SK-N-SH (cell line): ENCODE data around the gene TNNT3. TPM values are rescaled to one million over a fixed set of nuclear protein-coding genes. Genes with fewer than 3 reads are reported as not detected.

ENCODE experiments used
- CTCF ChIA-PET: fragments of 300-600, 350-600 bp; formaldehyde crosslinking; extraction: SDS; loops from one replicate; lab custom pipeline; 2021; lab: Yijun Ruan, JAX
- POLR2A ChIA-PET: fragments of 350-600 bp; sonication (Branson Sonifier 250); formaldehyde crosslinking; extraction: SDS; loops from one replicate; lab custom pipeline; 2020; ENCODE audit warnings: antibody characterized with exemption, inconsistent platforms; lab: Yijun Ruan, JAX
- DNase-seq: peaks from one replicate; pipeline ENCODE4 v3.0.0; 2012
- H2AFZ ChIP-seq: fragments of 200-600 bp; sonication (generic); 2 replicates; pipeline ENCODE4 v1.8.1; 2016; ENCODE audit warnings: antibody characterized with exemption, mild to moderate bottlenecking, low read depth
- H3F3A ChIP-seq: fragments of 200-600 bp; sonication (generic); replicated peaks from 2 replicates; pipeline ENCODE3; 2016; ENCODE audit warnings: antibody characterized with exemption, mild to moderate bottlenecking; ENCODE audit not compliant: insufficient read depth
- H3K27ac ChIP-seq, 2 experiments: fragments of 200-500 bp in 1 of 2; fragments of 200-600 bp in 1 of 2; sonication (Bioruptor generic) in 1 of 2; sonication (generic), shearing (Covaris generic) in 1 of 2; 2 replicates each; pipeline versions ENCODE4 v1.5.1 to v1.6.1; 2014 to 2016; ENCODE audit warnings: low read depth in 2 of 2, inconsistent platforms in 1 of 2, low read length in 1 of 2, mild to moderate bottlenecking in 1 of 2, mixed read lengths in 1 of 2
- H3K27me3 ChIP-seq: fragments of 200-600 bp; sonication (generic), shearing (Covaris generic); 2 replicates; pipeline ENCODE4 v1.6.1; 2016; ENCODE audit warnings: mixed run types; ENCODE audit not compliant: insufficient read depth
- H3K36me3 ChIP-seq, 2 experiments: fragments of 200-500 bp in 1 of 2; fragments of 200-600 bp in 1 of 2; sonication (Bioruptor generic) in 1 of 2; sonication (generic) in 1 of 2; replicated peaks in 1 of 2; 2 replicates each; pipeline versions ENCODE3 to v1.5.1; 2014 to 2016; ENCODE audit warnings: low read length in 1 of 2, mild to moderate bottlenecking in 1 of 2; ENCODE audit not compliant: insufficient read depth in 2 of 2, control insufficient read depth in 1 of 2
- H3K4me1 ChIP-seq, 2 experiments: fragments of 200-500 bp in 1 of 2; fragments of 200-600 bp in 1 of 2; sonication (Bioruptor generic) in 1 of 2; sonication (generic), shearing (Covaris generic) in 1 of 2; 2 replicates each; pipeline versions ENCODE4 v1.5.1 to v1.6.1; 2014 to 2016; ENCODE audit warnings: low read depth in 1 of 2, low read length in 1 of 2, mixed run types in 1 of 2; ENCODE audit not compliant: insufficient read depth in 2 of 2, control insufficient read depth in 1 of 2
- H3K4me2 ChIP-seq: fragments of 200-600 bp; sonication (generic), shearing (Covaris generic); 2 replicates; pipeline ENCODE4 v1.6.1; 2017; ENCODE audit warnings: mixed run types
- H3K4me3 ChIP-seq, 2 experiments: fragments of 200-500 bp in 1 of 2; fragments of 200-600 bp in 1 of 2; sonication (Bioruptor generic) in 1 of 2; sonication (generic), shearing (Covaris generic) in 1 of 2; 2 replicates each; pipeline versions ENCODE4 v1.5.1 to v1.8.1; 2014 to 2016; ENCODE audit warnings: low read depth in 2 of 2, inconsistent platforms in 1 of 2, low read length in 1 of 2, mild to moderate bottlenecking in 1 of 2, mixed read lengths in 1 of 2, moderate library complexity in 1 of 2
- H3K79me2 ChIP-seq: fragments of 200-600 bp; sonication (generic); 2 replicates; pipeline ENCODE4 v1.8.1; 2017; ENCODE audit warnings: mild to moderate bottlenecking; ENCODE audit not compliant: insufficient read depth
- H3K9ac ChIP-seq: fragments of 200-600 bp; sonication (generic); 2 replicates; pipeline ENCODE4 v1.6.1; 2017; ENCODE audit warnings: mixed run types
- H3K9me2 ChIP-seq: fragments of 200-600 bp; sonication (generic); 2 replicates; pipeline ENCODE4 v1.6.1; 2017; ENCODE audit warnings: mixed run types
- H3K9me3 ChIP-seq: fragments of 200-600 bp; sonication (generic); 2 replicates; pipeline ENCODE4 v1.6.1; 2017; ENCODE audit warnings: mixed run types, mild to moderate bottlenecking, moderate library complexity
- H4K20me1 ChIP-seq: fragments of 200-600 bp; sonication (generic); 2 replicates; pipeline ENCODE4 v1.6.1; 2017; ENCODE audit warnings: mild to moderate bottlenecking, mixed run types; ENCODE audit not compliant: insufficient read depth
- CHD2 ChIP-seq: fragments of 150-350 bp; IDR thresholded peaks from 2 replicates; pipeline ENCODE4 v1.6.1; 2018; ENCODE audit warnings: low read length; ENCODE audit not compliant: partially characterized antibody
- ELF1 ChIP-seq: IDR thresholded peaks from 2 replicates; pipeline ENCODE4 v1.4.0; 2012
- EP300 ChIP-seq, 2 experiments: IDR thresholded peaks; 2 replicates each; pipeline versions ENCODE4 v1.4.0 to v1.6.1; 2012; ENCODE audit warnings: borderline replicate concordance in 1 of 2, low read depth in 1 of 2, low read length in 1 of 2
- FOXM1 ChIP-seq: IDR thresholded peaks from 2 replicates; pipeline ENCODE4 v1.4.0; 2012; ENCODE audit warnings: low read depth, mild to moderate bottlenecking
- GATA2 ChIP-seq: sonication (generic); formaldehyde crosslinking; IDR thresholded peaks from 2 replicates; pipeline ENCODE4 v1.5.0; 2020; ENCODE audit warnings: mild to moderate bottlenecking, missing genetic modification reagents
- JUND ChIP-seq: IDR thresholded peaks from 2 replicates; pipeline ENCODE4 v1.4.0; 2012
- MEF2A ChIP-seq: IDR thresholded peaks from 2 replicates; pipeline ENCODE4 v1.4.0; 2012; ENCODE audit warnings: low read depth, borderline replicate concordance
- MXI1 ChIP-seq: IDR thresholded peaks from 2 replicates; pipeline ENCODE4 v1.6.1; 2012; ENCODE audit warnings: mild to moderate bottlenecking, low read depth, low read length, improper control_type of control experiment
- NFIC ChIP-seq: IDR thresholded peaks from 2 replicates; pipeline ENCODE4 v1.4.0; 2012; ENCODE audit warnings: borderline replicate concordance
- NRF1 ChIP-seq: IDR thresholded peaks from 2 replicates; pipeline ENCODE4 v1.6.1; 2012; ENCODE audit warnings: low read depth, mild to moderate bottlenecking, low read length
- POLR2AphosphoS5 ChIP-seq: IDR thresholded peaks from 2 replicates; pipeline ENCODE4 v1.6.1; 2012; ENCODE audit warnings: low read depth, low read length
- RAD21 ChIP-seq: IDR thresholded peaks from 2 replicates; pipeline ENCODE4 v1.6.1; 2012; ENCODE audit warnings: mild to moderate bottlenecking, low read length
- RFX5 ChIP-seq: IDR thresholded peaks from 2 replicates; pipeline ENCODE4 v1.6.1; 2012; ENCODE audit warnings: mild to moderate bottlenecking, improper control_type of control experiment, low read length
- TAF1 ChIP-seq: IDR thresholded peaks from 2 replicates; pipeline ENCODE4 v1.6.1; 2012; ENCODE audit warnings: low read depth, mild to moderate bottlenecking, low read length, moderate library complexity, borderline replicate concordance
- YY1 ChIP-seq: IDR thresholded peaks from 2 replicates; pipeline ENCODE4 v1.4.0; 2012; ENCODE audit warnings: low read depth, mild to moderate bottlenecking
- WGBS: methylation state at CpG from one replicate; pipeline ENCODE4 v1.1.6; 2017; ENCODE audit warnings: low lambda C conversion rate; 5-methylcytosine and 5-hydroxymethylcytosine counted together
- polyA plus RNA-seq, 3 experiments: library from polyadenylated mRNA; depleted of rRNA; stranded (reverse); fragments of >200 nt; gene quantifications; 2 replicates each; pipeline ENCODE4 v1.2.3, GENCODE V29; 2012
- TF ChIP-seq, protein P1 (sequence below): fragments of 200-600 bp; sonication (generic); IDR thresholded peaks from 2 replicates; pipeline ENCODE4 v1.6.1; 2017; ENCODE audit warnings: antibody characterized with exemption, mild to moderate bottlenecking, moderate library complexity
- TF ChIP-seq, protein P2 (sequence below): IDR thresholded peaks from 2 replicates; pipeline ENCODE4 v1.4.0; 2012; ENCODE audit warnings: low read depth, borderline replicate concordance
- TF ChIP-seq, protein P3 (sequence below): IDR thresholded peaks from 2 replicates; pipeline ENCODE4 v1.6.1; 2012; ENCODE audit warnings: mild to moderate bottlenecking, low read depth, low read length, moderate library complexity
- TF ChIP-seq, protein P4 (sequence below): IDR thresholded peaks from 2 replicates; pipeline ENCODE4; 2012

The TNNT3 gene
- polyA plus RNA-seq, 1 of the 3 experiments (the other 2 are of a cell fraction) = not detected

DNA sequence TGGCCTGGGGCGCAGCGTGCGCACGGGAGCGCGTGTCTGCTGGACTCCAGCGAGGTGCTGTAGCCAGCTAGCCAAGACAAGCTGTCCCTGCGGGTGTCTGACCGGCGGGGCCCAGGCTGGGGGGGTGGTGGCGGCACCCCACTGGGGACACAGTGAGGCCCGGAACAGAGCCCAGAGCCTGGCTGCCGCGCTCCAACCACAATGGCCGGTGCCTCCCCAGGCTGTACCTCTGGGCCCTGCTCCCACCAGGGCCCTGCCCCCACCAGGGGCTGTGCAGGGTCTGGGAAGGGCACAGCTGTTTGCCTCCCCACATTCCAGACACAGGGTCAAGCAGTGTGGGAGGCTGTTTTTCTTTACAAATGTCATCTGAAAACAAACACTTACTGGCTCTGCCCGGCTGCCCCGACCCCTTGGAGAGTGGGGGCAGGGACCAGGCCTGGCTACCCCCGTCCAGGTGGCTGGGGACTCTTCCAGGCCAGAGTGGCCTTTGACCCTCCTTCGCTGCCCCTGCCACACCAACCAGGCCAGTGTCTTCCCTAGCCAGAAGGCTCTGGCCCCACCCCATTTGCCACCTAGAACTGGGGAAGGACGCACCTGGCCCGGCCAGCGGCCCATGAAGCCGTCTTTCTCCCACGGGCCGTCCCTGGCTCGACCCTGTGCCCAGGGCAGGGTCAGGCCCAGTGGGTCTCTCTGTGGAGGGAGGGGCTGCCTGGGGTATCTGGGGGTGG lies 63.5 kb downstream of the TNNT3 start:
- no peaks in the 10 kb centered on the region for H3K27me3 ChIP-seq
- H3K79me2 ChIP-seq = no peaks in the 10 kb centered on the region
- ChIA-PET POLR2A (interaction anchor here (1.1 kb wide), 1 partner anchor 13 kb away, joined by 4 read pairs; no protein-coding TSS in a partner anchor), CTCF (interaction anchor here (0.9 to 4.6 kb wide), 8 partner anchors 18 to 289 kb away, joined by 3 to 16 read pairs (median 4); no protein-coding TSS in a partner anchor)
- no peak overlapping the region for H3K9ac ChIP-seq
- H3K9me3 ChIP-seq = no peaks in the 10 kb centered on the region
- no peak overlapping the region for H3K4me2 ChIP-seq
- no peaks in the 10 kb centered on the region for H3K4me1 ChIP-seq
- no peak for TF ChIP-seq POLR2AphosphoS5
- TF ChIP-seq, protein P1, sequence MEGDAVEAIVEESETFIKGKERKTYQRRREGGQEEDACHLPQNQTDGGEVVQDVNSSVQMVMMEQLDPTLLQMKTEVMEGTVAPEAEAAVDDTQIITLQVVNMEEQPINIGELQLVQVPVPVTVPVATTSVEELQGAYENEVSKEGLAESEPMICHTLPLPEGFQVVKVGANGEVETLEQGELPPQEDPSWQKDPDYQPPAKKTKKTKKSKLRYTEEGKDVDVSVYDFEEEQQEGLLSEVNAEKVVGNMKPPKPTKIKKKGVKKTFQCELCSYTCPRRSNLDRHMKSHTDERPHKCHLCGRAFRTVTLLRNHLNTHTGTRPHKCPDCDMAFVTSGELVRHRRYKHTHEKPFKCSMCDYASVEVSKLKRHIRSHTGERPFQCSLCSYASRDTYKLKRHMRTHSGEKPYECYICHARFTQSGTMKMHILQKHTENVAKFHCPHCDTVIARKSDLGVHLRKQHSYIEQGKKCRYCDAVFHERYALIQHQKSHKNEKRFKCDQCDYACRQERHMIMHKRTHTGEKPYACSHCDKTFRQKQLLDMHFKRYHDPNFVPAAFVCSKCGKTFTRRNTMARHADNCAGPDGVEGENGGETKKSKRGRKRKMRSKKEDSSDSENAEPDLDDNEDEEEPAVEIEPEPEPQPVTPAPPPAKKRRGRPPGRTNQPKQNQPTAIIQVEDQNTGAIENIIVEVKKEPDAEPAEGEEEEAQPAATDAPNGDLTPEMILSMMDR = no peak
- TF ChIP-seq YY1 = no peak
- TF ChIP-seq NRF1 = no peak
- TF ChIP-seq EP300 (IDR thresholded peaks at IDR 0.05; ENCODE audit: borderline replicate concordance in 1 of 2, low read depth in 1 of 2, low read length in 1 of 2) = no peak
- no peak for TF ChIP-seq MEF2A
- TF ChIP-seq FOXM1 = no peak
- TF ChIP-seq NFIC = no peak
- TF ChIP-seq MXI1 = no peak
- no peak for TF ChIP-seq GATA2 (CRISPR knock-in tag)
- no peak for TF ChIP-seq JUND
- TF ChIP-seq TAF1 = no peak
- no peaks in the 10 kb centered on the region for H3K36me3 ChIP-seq
- no CpG with 5 or more reads among the region's 26 CpGs for WGBS
- H4K20me1 ChIP-seq = no peaks in the 10 kb centered on the region
- no peak for DNase-seq
- H3K4me3 ChIP-seq = no peak overlapping the region
- no peaks in the 10 kb centered on the region for H3K9me2 ChIP-seq
- no peak overlapping the region for H2AFZ ChIP-seq
- H3F3A ChIP-seq = no peaks in the 10 kb centered on the region
- no peak overlapping the region for H3K27ac ChIP-seq

DNA sequence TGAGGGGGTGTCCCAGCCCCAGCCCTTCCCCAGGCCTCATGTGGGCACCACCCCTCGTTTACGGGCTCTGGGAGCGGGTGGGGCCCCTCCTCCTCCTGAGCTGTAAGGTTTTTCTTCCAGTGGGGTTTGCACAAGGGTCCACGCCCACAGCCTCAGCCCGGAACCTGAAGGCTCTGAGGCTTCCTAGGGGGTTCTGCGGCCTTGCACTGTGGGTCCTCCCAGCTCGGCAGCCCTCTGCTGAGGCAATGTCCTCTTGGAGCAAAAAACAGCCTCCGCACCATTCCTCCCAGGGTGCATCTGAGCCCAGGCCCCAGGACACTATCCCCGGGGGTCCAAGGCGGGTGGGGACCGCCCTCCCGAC lies 64.1 kb downstream of the TNNT3 start:
- CTCF ChIA-PET = interaction anchor here (0.9 to 4.6 kb wide), 8 partner anchors 15 to 289 kb away, joined by 3 to 16 read pairs (median 4); no protein-coding TSS in a partner anchor
- Histone ChIP-seq H3K4me1 (no peaks in the 10 kb centered on the region), H3K9me3 (no peaks in the 10 kb centered on the region), H3F3A (no peaks in the 10 kb centered on the region), H3K4me3 (no peak overlapping the region), H3K4me2 (no peak overlapping the region), H3K9me2 (no peaks in the 10 kb centered on the region), H3K9ac (no peak overlapping the region), H3K36me3 (no peaks in the 10 kb centered on the region), H2AFZ (no peak overlapping the region), H3K79me2 (no peaks in the 10 kb centered on the region), H4K20me1 (no peaks in the 10 kb centered on the region), H3K27me3 (no peaks in the 10 kb centered on the region), H3K27ac (no peak overlapping the region; a peak in 1 of 4 replicates)
- POLR2A ChIA-PET = interaction anchor here (0.7 to 1.1 kb wide), 2 partner anchors 12 to 28 kb away, joined by 3 to 4 read pairs; no protein-coding TSS in a partner anchor
- WGBS = no CpG with 5 or more reads among the region's 12 CpGs
- DNase-seq = no peak
- TF ChIP-seq NFIC (no peak), FOXM1 (no peak), YY1 (no peak), NRF1 (no peak), RFX5 (no peak), RAD21 (no peak), EP300 (IDR thresholded peaks at IDR 0.05; ENCODE audit: borderline replicate concordance in 1 of 2, low read depth in 1 of 2, low read length in 1 of 2) (no peak), ELF1 (no peak), CHD2 (no peak), GATA2 (CRISPR knock-in tag) (no peak)
- TF ChIP-seq, protein P2, sequence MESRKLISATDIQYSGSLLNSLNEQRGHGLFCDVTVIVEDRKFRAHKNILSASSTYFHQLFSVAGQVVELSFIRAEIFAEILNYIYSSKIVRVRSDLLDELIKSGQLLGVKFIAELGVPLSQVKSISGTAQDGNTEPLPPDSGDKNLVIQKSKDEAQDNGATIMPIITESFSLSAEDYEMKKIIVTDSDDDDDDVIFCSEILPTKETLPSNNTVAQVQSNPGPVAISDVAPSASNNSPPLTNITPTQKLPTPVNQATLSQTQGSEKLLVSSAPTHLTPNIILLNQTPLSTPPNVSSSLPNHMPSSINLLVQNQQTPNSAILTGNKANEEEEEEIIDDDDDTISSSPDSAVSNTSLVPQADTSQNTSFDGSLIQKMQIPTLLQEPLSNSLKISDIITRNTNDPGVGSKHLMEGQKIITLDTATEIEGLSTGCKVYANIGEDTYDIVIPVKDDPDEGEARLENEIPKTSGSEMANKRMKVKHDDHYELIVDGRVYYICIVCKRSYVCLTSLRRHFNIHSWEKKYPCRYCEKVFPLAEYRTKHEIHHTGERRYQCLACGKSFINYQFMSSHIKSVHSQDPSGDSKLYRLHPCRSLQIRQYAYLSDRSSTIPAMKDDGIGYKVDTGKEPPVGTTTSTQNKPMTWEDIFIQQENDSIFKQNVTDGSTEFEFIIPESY = no peak
- TF ChIP-seq, protein P3, sequence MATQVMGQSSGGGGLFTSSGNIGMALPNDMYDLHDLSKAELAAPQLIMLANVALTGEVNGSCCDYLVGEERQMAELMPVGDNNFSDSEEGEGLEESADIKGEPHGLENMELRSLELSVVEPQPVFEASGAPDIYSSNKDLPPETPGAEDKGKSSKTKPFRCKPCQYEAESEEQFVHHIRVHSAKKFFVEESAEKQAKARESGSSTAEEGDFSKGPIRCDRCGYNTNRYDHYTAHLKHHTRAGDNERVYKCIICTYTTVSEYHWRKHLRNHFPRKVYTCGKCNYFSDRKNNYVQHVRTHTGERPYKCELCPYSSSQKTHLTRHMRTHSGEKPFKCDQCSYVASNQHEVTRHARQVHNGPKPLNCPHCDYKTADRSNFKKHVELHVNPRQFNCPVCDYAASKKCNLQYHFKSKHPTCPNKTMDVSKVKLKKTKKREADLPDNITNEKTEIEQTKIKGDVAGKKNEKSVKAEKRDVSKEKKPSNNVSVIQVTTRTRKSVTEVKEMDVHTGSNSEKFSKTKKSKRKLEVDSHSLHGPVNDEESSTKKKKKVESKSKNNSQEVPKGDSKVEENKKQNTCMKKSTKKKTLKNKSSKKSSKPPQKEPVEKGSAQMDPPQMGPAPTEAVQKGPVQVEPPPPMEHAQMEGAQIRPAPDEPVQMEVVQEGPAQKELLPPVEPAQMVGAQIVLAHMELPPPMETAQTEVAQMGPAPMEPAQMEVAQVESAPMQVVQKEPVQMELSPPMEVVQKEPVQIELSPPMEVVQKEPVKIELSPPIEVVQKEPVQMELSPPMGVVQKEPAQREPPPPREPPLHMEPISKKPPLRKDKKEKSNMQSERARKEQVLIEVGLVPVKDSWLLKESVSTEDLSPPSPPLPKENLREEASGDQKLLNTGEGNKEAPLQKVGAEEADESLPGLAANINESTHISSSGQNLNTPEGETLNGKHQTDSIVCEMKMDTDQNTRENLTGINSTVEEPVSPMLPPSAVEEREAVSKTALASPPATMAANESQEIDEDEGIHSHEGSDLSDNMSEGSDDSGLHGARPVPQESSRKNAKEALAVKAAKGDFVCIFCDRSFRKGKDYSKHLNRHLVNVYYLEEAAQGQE = no peak
- TF ChIP-seq, protein P4, sequence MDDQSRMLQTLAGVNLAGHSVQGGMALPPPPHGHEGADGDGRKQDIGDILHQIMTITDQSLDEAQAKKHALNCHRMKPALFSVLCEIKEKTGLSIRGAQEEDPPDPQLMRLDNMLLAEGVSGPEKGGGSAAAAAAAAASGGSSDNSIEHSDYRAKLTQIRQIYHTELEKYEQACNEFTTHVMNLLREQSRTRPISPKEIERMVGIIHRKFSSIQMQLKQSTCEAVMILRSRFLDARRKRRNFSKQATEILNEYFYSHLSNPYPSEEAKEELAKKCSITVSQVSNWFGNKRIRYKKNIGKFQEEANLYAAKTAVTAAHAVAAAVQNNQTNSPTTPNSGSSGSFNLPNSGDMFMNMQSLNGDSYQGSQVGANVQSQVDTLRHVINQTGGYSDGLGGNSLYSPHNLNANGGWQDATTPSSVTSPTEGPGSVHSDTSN = no peak
